Uterus (tissue), 4 donors: ENCODE results near the gene SEC24D. TPM values are rescaled to one million over a fixed set of nuclear protein-coding genes. Genes with fewer than 3 reads are reported as not detected.

Experiments
- DNase-seq, 2 donors: peaks; one replicate each; pipeline ENCODE4 v3.0.0-alpha.2; 2019 to 2020
- H3K27ac ChIP-seq, 2 donors: fragments of 200-600 bp; sonication (generic); 1 replicate in 1 of 2; 2 replicates in 1 of 2; pipeline ENCODE4 v1.5.1; 2016 to 2018
- H3K27me3 ChIP-seq, 2 donors: fragments of 200-600 bp; sonication (generic); one replicate each; pipeline ENCODE4 v1.5.1; 2018 to 2019; ENCODE audit warnings: control low read depth in 1 of 2
- H3K36me3 ChIP-seq, 2 donors: fragments of 200-600 bp; sonication (generic); one replicate each; pipeline ENCODE4 v1.5.1; 2019; ENCODE audit warnings: control low read depth in 1 of 2
- H3K4me1 ChIP-seq, 2 donors: fragments of 200-600 bp; sonication (generic); one replicate each; pipeline ENCODE4 v1.5.1; 2018 to 2019; ENCODE audit warnings: control low read depth in 1 of 2
- H3K4me3 ChIP-seq, 2 donors: fragments of 200-600 bp; sonication (generic); 1 replicate in 1 of 2; 2 replicates in 1 of 2; pipeline ENCODE4 v1.5.1; 2018 to 2019; ENCODE audit warnings: mild to moderate bottlenecking in 1 of 2
- H3K9me3 ChIP-seq, 2 donors: fragments of 200-600 bp; sonication (generic); one replicate each; pipeline ENCODE4 v1.5.1; 2019; ENCODE audit warnings: control low read depth in 1 of 2
- CTCF ChIP-seq, 4 experiments: fragments of 200-600 bp in 2 of 4; fragments of 450-650 bp in 2 of 4; sonication (generic) in 2 of 4; IDR thresholded peaks; one replicate each; pipeline ENCODE4 v1.5.1; 2016 to 2019; ENCODE audit warnings: antibody characterized with exemption in 4 of 4, mild to moderate bottlenecking in 2 of 4, moderate library complexity in 1 of 4
- POLR2A ChIP-seq, 2 donors: fragments of 450-650 bp; IDR thresholded peaks; one replicate each; pipeline ENCODE4 v1.6.1; 2016; ENCODE audit warnings: antibody characterized with exemption in 2 of 2, mild to moderate bottlenecking in 1 of 2, moderate library complexity in 1 of 2
- intact Hi-C: fragments of 100-400 bp; cut with DNase I; formaldehyde crosslinking; loops from one replicate; pipeline ENCODE4 v1.15.1; 2023; ENCODE audit warnings: low total_unique reads
- total RNA-seq, 4 donors: library from RNA; depleted of rRNA in 3 of 4; stranded (reverse); fragments of >200 nt in 3 of 4; gene quantifications; one replicate each; pipeline versions ENCODE4 v1.1.0 to v1.2.4, GENCODE V29; 2014 to 2023
- donor health status: DM: yes; HTN: yes; CAD: no.

The SEC24D gene
- total RNA-seq, 4 donors from 2014 or later = 26.1 to 107 (median 61.0) TPM

GRCh38 chr4:118756429-118756828 is 79.5 kb downstream of the SEC24D start:
- no peak for TF ChIP-seq POLR2A (IDR thresholded peaks at IDR 0.05)
- TF ChIP-seq CTCF (IDR thresholded peaks at IDR 0.05) = no peak
- Histone ChIP-seq H3K4me3 (no peak overlapping the region), H3K27ac (peak overlapping the region; percentile 86 to 97), H3K4me1 (peaks cover 17% of the 10 kb centered on the region in 2 donors), H3K9me3 (no peaks in the 10 kb centered on the region), H3K27me3 (no peaks in the 10 kb centered on the region), H3K36me3 (no peaks in the 10 kb centered on the region)
- no peak for DNase-seq
- intact Hi-C loops = no loop called here

- H3K4me1 ChIP-seq = peaks cover 17% of the 10 kb centered on the region in 2 donors
- no peak for TF ChIP-seq POLR2A (IDR thresholded peaks at IDR 0.05)
- no peak for TF ChIP-seq CTCF (IDR thresholded peaks at IDR 0.05)
- H3K4me3 ChIP-seq = no peak overlapping the region
- no peaks in the 10 kb centered on the region for H3K27me3 ChIP-seq
- H3K27ac ChIP-seq = peak overlapping the region; percentile 86 to 97
- H3K9me3 ChIP-seq = no peaks in the 10 kb centered on the region
- no peak for DNase-seq
- H3K36me3 ChIP-seq = no peaks in the 10 kb centered on the region
- intact Hi-C loops = no loop called here
These were observed 80.3 kb downstream of the SEC24D start for GRCh38 chr4:118755438-118756226.

GRCh38 chr4:118754890-118755289 is 81.0 kb downstream of the SEC24D start:
- DNase-seq = no peak
- Histone ChIP-seq H3K4me3 (no peak overlapping the region), H3K27ac (peak overlapping the region; percentile 86 to 97), H3K4me1 (peaks cover 17% of the 10 kb centered on the region in 2 donors), H3K9me3 (no peaks in the 10 kb centered on the region), H3K36me3 (no peaks in the 10 kb centered on the region), H3K27me3 (no peaks in the 10 kb centered on the region)
- intact Hi-C loops = no loop called here
- no peak for TF ChIP-seq POLR2A (IDR thresholded peaks at IDR 0.05)
- no peak for TF ChIP-seq CTCF (IDR thresholded peaks at IDR 0.05)

- Histone ChIP-seq H3K27ac (peak overlapping the region; percentile 86 to 97), H3K9me3 (no peaks in the 10 kb centered on the region), H3K36me3 (no peaks in the 10 kb centered on the region), H3K4me3 (no peak overlapping the region), H3K4me1 (peaks cover 17% of the 10 kb centered on the region in 2 donors), H3K27me3 (no peaks in the 10 kb centered on the region)
- DNase-seq = no peak
- TF ChIP-seq POLR2A (IDR thresholded peaks at IDR 0.05) = no peak
- no peak for TF ChIP-seq CTCF (IDR thresholded peaks at IDR 0.05)
- intact Hi-C loops = no loop called here
These were observed 82.2 kb downstream of the SEC24D start for GRCh38 chr4:118753685-118754084.

- Histone ChIP-seq H3K9me3 (no peaks in the 10 kb centered on the region), H3K27ac (peak overlapping the region; percentile 36 to 97), H3K36me3 (no peaks in the 10 kb centered on the region), H3K4me3 (no peak overlapping the region), H3K4me1 (peaks cover 17% of the 10 kb centered on the region in 2 donors), H3K27me3 (no peaks in the 10 kb centered on the region)
- TF ChIP-seq POLR2A (IDR thresholded peaks at IDR 0.05) (no peak), CTCF (IDR thresholded peaks at IDR 0.05) (no peak)
- intact Hi-C loops = no loop called here
- no peak for DNase-seq
These were observed 82.8 kb downstream of the SEC24D start for GRCh38 chr4:118753096-118753495.
